C4-2B (cell line): ENCODE data around the gene NR2F1.

Source experiments
- ZFX ChIP-seq: fragments of 450-650 bp; IDR thresholded peaks from 2 replicates; pipeline ENCODE4 v1.6.1; 2017
- TF ChIP-seq, protein P1 (sequence below): fragments of 450-650 bp; conservative IDR thresholded peaks from 2 replicates; pipeline ENCODE4 v1.5.1; 2017; ENCODE audit warnings: mild to moderate bottlenecking

DNA sequence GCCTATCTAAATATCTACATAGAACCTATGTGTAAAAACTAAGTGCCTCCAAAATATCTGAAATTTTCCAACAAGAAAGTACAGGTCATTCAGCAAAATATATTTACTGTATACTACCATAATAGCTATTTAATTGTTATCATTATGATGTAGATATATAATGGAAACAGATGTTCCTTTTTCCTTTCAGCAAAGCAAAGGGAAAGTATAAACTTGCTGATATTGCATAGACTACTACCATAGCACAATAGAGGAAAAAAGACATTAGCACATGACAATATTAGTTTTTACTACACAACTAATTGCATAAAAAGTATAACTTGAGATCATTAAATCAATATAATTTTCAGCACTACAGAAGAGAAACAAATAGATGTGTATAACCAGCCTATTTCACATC is 16.9 kb upstream of the NR2F1 start:
- TF ChIP-seq, protein P1, sequence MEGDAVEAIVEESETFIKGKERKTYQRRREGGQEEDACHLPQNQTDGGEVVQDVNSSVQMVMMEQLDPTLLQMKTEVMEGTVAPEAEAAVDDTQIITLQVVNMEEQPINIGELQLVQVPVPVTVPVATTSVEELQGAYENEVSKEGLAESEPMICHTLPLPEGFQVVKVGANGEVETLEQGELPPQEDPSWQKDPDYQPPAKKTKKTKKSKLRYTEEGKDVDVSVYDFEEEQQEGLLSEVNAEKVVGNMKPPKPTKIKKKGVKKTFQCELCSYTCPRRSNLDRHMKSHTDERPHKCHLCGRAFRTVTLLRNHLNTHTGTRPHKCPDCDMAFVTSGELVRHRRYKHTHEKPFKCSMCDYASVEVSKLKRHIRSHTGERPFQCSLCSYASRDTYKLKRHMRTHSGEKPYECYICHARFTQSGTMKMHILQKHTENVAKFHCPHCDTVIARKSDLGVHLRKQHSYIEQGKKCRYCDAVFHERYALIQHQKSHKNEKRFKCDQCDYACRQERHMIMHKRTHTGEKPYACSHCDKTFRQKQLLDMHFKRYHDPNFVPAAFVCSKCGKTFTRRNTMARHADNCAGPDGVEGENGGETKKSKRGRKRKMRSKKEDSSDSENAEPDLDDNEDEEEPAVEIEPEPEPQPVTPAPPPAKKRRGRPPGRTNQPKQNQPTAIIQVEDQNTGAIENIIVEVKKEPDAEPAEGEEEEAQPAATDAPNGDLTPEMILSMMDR = no peak
- TF ChIP-seq ZFX = no peak
